GM23248 (cell line): ENCODE results near the gene PPM1H.

Experiments used
- EZH2 ChIP-seq: fragments of 200-600 bp; sonication (generic); IDR thresholded peaks from 2 replicates; pipeline ENCODE4 v1.6.1; 2018; ENCODE audit warnings: antibody characterized with exemption, mild to moderate bottlenecking; ENCODE audit not compliant: insufficient read depth, poor library complexity, severe bottlenecking
- EZH2phosphoT487 ChIP-seq: fragments of 200-600 bp; sonication (generic); IDR thresholded peaks from 2 replicates; pipeline ENCODE4 v1.6.1; 2018; ENCODE audit warnings: antibody characterized with exemption, moderate library complexity, mild to moderate bottlenecking, low read depth; ENCODE audit not compliant: insufficient read depth

GRCh38 chr12:62846491-62846890 is 88.5 kb downstream of the PPM1H start:
- TF ChIP-seq EZH2 (no peak), EZH2phosphoT487 (no peak)
